PFSK-1 (cell line): ENCODE data around the gene NCAPD2.

Source experiments
- TAF1 ChIP-seq: IDR thresholded peaks from 2 replicates; pipeline ENCODE4 v1.6.1; 2012; ENCODE audit warnings: low read length, control low read depth, borderline replicate concordance; ENCODE audit not compliant: insufficient read depth
- TF ChIP-seq, protein P1 (sequence below), 2 experiments: IDR thresholded peaks; 2 replicates each; pipeline versions ENCODE4 v1.6.1 to v1.8.0; 2011 to 2012; ENCODE audit warnings: low read depth in 2 of 2, low read length in 2 of 2, control low read depth in 1 of 2, inconsistent platforms in 1 of 2, mild to moderate bottlenecking in 1 of 2, moderate library complexity in 1 of 2; ENCODE audit not compliant: insufficient read depth in 1 of 2

DNA sequence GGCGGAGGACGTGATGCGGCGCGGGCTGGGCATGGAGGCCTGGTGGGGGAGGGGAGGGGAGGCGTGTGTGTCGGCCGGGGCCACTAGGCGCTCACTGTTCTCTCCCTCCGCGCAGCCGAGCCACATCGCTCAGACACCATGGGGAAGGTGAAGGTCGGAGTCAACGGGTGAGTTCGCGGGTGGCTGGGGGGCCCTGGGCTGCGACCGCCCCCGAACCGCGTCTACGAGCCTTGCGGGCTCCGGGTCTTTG is 40.7 kb downstream of the NCAPD2 start:
- TF ChIP-seq, protein P1, sequence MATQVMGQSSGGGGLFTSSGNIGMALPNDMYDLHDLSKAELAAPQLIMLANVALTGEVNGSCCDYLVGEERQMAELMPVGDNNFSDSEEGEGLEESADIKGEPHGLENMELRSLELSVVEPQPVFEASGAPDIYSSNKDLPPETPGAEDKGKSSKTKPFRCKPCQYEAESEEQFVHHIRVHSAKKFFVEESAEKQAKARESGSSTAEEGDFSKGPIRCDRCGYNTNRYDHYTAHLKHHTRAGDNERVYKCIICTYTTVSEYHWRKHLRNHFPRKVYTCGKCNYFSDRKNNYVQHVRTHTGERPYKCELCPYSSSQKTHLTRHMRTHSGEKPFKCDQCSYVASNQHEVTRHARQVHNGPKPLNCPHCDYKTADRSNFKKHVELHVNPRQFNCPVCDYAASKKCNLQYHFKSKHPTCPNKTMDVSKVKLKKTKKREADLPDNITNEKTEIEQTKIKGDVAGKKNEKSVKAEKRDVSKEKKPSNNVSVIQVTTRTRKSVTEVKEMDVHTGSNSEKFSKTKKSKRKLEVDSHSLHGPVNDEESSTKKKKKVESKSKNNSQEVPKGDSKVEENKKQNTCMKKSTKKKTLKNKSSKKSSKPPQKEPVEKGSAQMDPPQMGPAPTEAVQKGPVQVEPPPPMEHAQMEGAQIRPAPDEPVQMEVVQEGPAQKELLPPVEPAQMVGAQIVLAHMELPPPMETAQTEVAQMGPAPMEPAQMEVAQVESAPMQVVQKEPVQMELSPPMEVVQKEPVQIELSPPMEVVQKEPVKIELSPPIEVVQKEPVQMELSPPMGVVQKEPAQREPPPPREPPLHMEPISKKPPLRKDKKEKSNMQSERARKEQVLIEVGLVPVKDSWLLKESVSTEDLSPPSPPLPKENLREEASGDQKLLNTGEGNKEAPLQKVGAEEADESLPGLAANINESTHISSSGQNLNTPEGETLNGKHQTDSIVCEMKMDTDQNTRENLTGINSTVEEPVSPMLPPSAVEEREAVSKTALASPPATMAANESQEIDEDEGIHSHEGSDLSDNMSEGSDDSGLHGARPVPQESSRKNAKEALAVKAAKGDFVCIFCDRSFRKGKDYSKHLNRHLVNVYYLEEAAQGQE (IDR thresholded peaks at IDR 0.05; ENCODE audit: insufficient read depth in 1 of 2, low read depth in 2 of 2, low read length in 2 of 2) = no peak
- no peak for TF ChIP-seq TAF1
